Stomach (tissue), 4 donors: ENCODE measurements around the gene MRPL50.

Source experiments
- CTCF ChIP-seq, 7 experiments: fragments of 450-650 bp in 4 of 7; fragments of 200-600 bp in 3 of 7; sonication (generic) in 3 of 7; IDR thresholded peaks; one replicate each; pipeline ENCODE4 v1.5.1; 2016 to 2019; ENCODE audit warnings: antibody characterized with exemption in 7 of 7, control low read depth in 2 of 7, mild to moderate bottlenecking in 1 of 7
- EP300 ChIP-seq: sonication (generic); formaldehyde crosslinking; IDR thresholded peaks from one replicate; pipeline ENCODE4 v1.6.1; 2017; ENCODE audit warnings: antibody characterized with exemption
- POLR2A ChIP-seq, 4 donors: fragments of 450-650 bp; IDR thresholded peaks; one replicate each; pipeline ENCODE4 v1.6.1; 2016; ENCODE audit warnings: antibody characterized with exemption in 4 of 4, control low read depth in 2 of 4, mild to moderate bottlenecking in 1 of 4, moderate library complexity in 1 of 4
- POLR2AphosphoS5 ChIP-seq, 3 donors: sonication (generic); formaldehyde crosslinking; IDR thresholded peaks; one replicate each; pipeline ENCODE4 v1.6.1; 2016; ENCODE audit warnings: antibody characterized with exemption in 3 of 3

GRCh38 chr9:101362450-101362849, 36.0 kb downstream of the MRPL50 start:
- no peak for TF ChIP-seq CTCF (IDR thresholded peaks at IDR 0.05)
- no peak for TF ChIP-seq POLR2A (IDR thresholded peaks at IDR 0.05)
- no peak for TF ChIP-seq POLR2AphosphoS5 (IDR thresholded peaks at IDR 0.05)
- no peak for TF ChIP-seq EP300
